K562 (cell line): ENCODE results near the gene ARL4D. TPM values are rescaled to one million over a fixed set of nuclear protein-coding genes. Genes with fewer than 3 reads are reported as not detected.

Experiments used
- BRCA1 ChIP-seq, 2 experiments: fragments of 450-650 bp in 1 of 2; sonication (generic) in 1 of 2; formaldehyde crosslinking in 1 of 2; IDR thresholded peaks; 2 replicates each; pipeline versions ENCODE4 v1.5.0 to v1.6.1; 2017 to 2020; ENCODE audit warnings: mild to moderate bottlenecking in 1 of 2, missing genetic modification reagents in 1 of 2
- CBX5 ChIP-seq: IDR thresholded peaks from 2 replicates; pipeline ENCODE4 v1.6.1; 2014; ENCODE audit warnings: low read depth, borderline replicate concordance
- GABPB1 ChIP-seq: sonication (generic); formaldehyde crosslinking; IDR thresholded peaks from 2 replicates; pipeline ENCODE4 v1.8.0; 2022; ENCODE audit warnings: mild to moderate bottlenecking, missing genetic modification reagents
- MLLT1 ChIP-seq, 2 experiments: fragments of 450-650 bp; IDR thresholded peaks; 2 replicates each; pipeline ENCODE4 v1.6.1; 2016
- PTBP1 ChIP-seq: fragments of 200-400 bp; formaldehyde crosslinking; IDR thresholded peaks from 2 replicates; pipeline ENCODE4 v1.6.1; 2017; ENCODE audit warnings: low read depth, low read length
- RBBP5 ChIP-seq: fragments of 200-600 bp; sonication (generic); IDR thresholded peaks from 2 replicates; pipeline ENCODE4 v1.6.1; 2012; ENCODE audit warnings: borderline replicate concordance, mild to moderate bottlenecking, low read length, control low read depth, inconsistent platforms; ENCODE audit not compliant: insufficient read depth, poor library complexity, severe bottlenecking
- RBFOX2 ChIP-seq: fragments of 200-400 bp; formaldehyde crosslinking; IDR thresholded peaks from 2 replicates; pipeline ENCODE4 v1.6.1; 2017; ENCODE audit warnings: low read depth, mild to moderate bottlenecking, low read length, moderate library complexity
- RBM34 ChIP-seq: fragments of 200-400 bp; formaldehyde crosslinking; IDR thresholded peaks from 2 replicates; pipeline ENCODE4 v1.6.1; 2018; ENCODE audit warnings: low read length, borderline replicate concordance; ENCODE audit not compliant: insufficient read depth
- SRSF3 ChIP-seq: fragments of 200-400 bp; formaldehyde crosslinking; IDR thresholded peaks from 2 replicates; pipeline ENCODE4 v1.6.1; 2016; ENCODE audit warnings: mild to moderate bottlenecking, low read length, moderate library complexity; ENCODE audit not compliant: insufficient read depth
- ZFP1 ChIP-seq: fragments of 450-650 bp; formaldehyde crosslinking; IDR thresholded peaks from 2 replicates; pipeline ENCODE4 v1.4.0; 2020; ENCODE audit warnings: mild to moderate bottlenecking, mixed read lengths
- ZNF121 ChIP-seq: sonication (generic); formaldehyde crosslinking; conservative IDR thresholded peaks from 2 replicates; pipeline ENCODE4 v1.8.0; 2022; ENCODE audit warnings: missing genetic modification reagents
- ZNF140 ChIP-seq: fragments of 250-450 bp; sonication (Bioruptor Pico); IDR thresholded peaks from 2 replicates; pipeline ENCODE4 v1.8.0; 2021; ENCODE audit warnings: moderate library complexity, mild to moderate bottlenecking, inconsistent platforms
- ZNF175 ChIP-seq: fragments of 200-800 bp; sonication (Bioruptor generic); IDR thresholded peaks from 2 replicates; pipeline ENCODE4 v1.6.1; 2016; ENCODE audit warnings: low read depth, mild to moderate bottlenecking, missing genetic modification characterization, missing compliant biosample characterization
- ZNF274 ChIP-seq: IDR thresholded peaks from 2 replicates; pipeline ENCODE4 v1.6.1; 2011; ENCODE audit warnings: low read depth, mild to moderate bottlenecking, low read length, moderate library complexity, borderline replicate concordance
- ZNF311 ChIP-seq: fragments of 250-450 bp; sonication (Bioruptor Pico); IDR thresholded peaks from 2 replicates; pipeline ENCODE4 v1.4.0; 2020; ENCODE audit warnings: mild to moderate bottlenecking, moderate library complexity
- ZNF584 ChIP-seq: fragments of 200-800 bp; sonication (Bioruptor generic); IDR thresholded peaks from 2 replicates; pipeline ENCODE4 v1.6.1; 2016; ENCODE audit warnings: low read depth, mild to moderate bottlenecking, missing genetic modification characterization, missing compliant biosample characterization
- ZNF639 ChIP-seq, 2 experiments: fragments of 200-800 bp in 1 of 2; sonication (Bioruptor generic) in 1 of 2; sonication (generic) in 1 of 2; formaldehyde crosslinking in 1 of 2; IDR thresholded peaks in 1 of 2; conservative IDR thresholded peaks in 1 of 2; 2 replicates each; pipeline versions ENCODE4 v1.5.0 to v1.6.1; 2016 to 2020; ENCODE audit warnings: missing compliant biosample characterization in 1 of 2, missing genetic modification characterization in 1 of 2, missing genetic modification reagents in 1 of 2
- polyA plus RNA-seq, 8 experiments: library from polyadenylated mRNA; depleted of rRNA in 4 of 8; stranded (reverse) in 5 of 8; unstranded in 3 of 8; fragments of >200 nt; fragmentation: Nextera tagmentation in 2 of 8; fragmentation: Illumina TruSeq in 1 of 8; extraction: Ambion mirVana in 2 of 8; extraction: Trizol in 1 of 8; gene quantifications; 2 replicates each; pipeline versions ENCODE4 v1.2.1 to v1.2.3, GENCODE V29; 2011 to 2014; ENCODE audit warnings: inconsistent platforms in 1 of 8, missing spikeins in 1 of 8
- total RNA-seq, 7 experiments: library from RNA; depleted of rRNA in 6 of 7; stranded (reverse); fragments of >200 nt in 6 of 7; fragmentation: Illumina TruSeq in 2 of 7; extraction: Trizol in 2 of 7; gene quantifications; 2 replicates each; pipeline versions ENCODE4 v1.2.1 to v1.2.3, GENCODE V29; 2011 to 2021; ENCODE audit warnings: low replicate concordance in 1 of 7
- TF ChIP-seq, protein P1 (sequence below): fragments of 250-450 bp; sonication (Bioruptor Pico); IDR thresholded peaks from 2 replicates; pipeline ENCODE4 v1.5.0; 2020; ENCODE audit warnings: mild to moderate bottlenecking
- TF ChIP-seq, protein P2 (sequence below): IDR thresholded peaks from 2 replicates; pipeline ENCODE4 v1.6.1; 2016; ENCODE audit warnings: missing genetic modification characterization, missing compliant biosample characterization

The ARL4D gene
- total and polyA plus RNA-seq, 9 of the 15 experiments (the other 6 are each of a cell fraction or from before 2014, with no cell fraction given), result 0.07 to 0.53 (median 0.28) TPM; not detected in 1

- TF ChIP-seq MLLT1 (IDR thresholded peaks at IDR 0.05) (no peak), ZFP1 (no peak), ZNF175 (CRISPR knock-in tag) (peak; percentile 82; the same call in 1 of the 2 replicates), ZNF311 (CRISPR knock-in tag) (no peak), PTBP1 (no peak), ZNF121 (no peak), CBX5 (no peak), RBM34 (no peak), SRSF3 (no peak), ZNF274 (no peak), RBBP5 (no peak), RBFOX2 (no peak), GABPB1 (CRISPR knock-in tag) (no peak), ZNF639 (CRISPR knock-in tag; conservative IDR thresholded peaks at IDR 0.05 in 1 of 2, IDR thresholded peaks at IDR 0.05 in 1 of 2) (peak in 1 of 2 experiments; percentile 68; a peak in 1 of 4 replicates), ZNF584 (CRISPR knock-in tag) (peak; percentile 54; the same call in 1 of the 2 replicates), BRCA1 (IDR thresholded peaks at IDR 0.05) (no peak), BRCA1 (CRISPR knock-in tag; IDR thresholded peaks at IDR 0.05) (no peak), ZNF140 (no peak)
- TF ChIP-seq, protein P1, sequence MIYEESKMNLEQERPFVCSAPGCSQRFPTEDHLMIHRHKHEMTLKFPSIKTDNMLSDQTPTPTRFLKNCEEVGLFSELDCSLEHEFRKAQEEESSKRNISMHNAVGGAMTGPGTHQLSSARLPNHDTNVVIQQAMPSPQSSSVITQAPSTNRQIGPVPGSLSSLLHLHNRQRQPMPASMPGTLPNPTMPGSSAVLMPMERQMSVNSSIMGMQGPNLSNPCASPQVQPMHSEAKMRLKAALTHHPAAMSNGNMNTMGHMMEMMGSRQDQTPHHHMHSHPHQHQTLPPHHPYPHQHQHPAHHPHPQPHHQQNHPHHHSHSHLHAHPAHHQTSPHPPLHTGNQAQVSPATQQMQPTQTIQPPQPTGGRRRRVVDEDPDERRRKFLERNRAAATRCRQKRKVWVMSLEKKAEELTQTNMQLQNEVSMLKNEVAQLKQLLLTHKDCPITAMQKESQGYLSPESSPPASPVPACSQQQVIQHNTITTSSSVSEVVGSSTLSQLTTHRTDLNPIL (CRISPR knock-in tag), result no peak
- TF ChIP-seq, protein P2, sequence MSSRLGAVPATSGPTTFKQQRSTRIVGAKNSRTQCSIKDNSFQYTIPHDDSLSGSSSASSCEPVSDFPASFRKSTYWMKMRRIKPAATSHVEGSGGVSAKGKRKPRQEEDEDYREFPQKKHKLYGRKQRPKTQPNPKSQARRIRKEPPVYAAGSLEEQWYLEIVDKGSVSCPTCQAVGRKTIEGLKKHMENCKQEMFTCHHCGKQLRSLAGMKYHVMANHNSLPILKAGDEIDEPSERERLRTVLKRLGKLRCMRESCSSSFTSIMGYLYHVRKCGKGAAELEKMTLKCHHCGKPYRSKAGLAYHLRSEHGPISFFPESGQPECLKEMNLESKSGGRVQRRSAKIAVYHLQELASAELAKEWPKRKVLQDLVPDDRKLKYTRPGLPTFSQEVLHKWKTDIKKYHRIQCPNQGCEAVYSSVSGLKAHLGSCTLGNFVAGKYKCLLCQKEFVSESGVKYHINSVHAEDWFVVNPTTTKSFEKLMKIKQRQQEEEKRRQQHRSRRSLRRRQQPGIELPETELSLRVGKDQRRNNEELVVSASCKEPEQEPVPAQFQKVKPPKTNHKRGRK (tag), result no peak
Observed at GRCh38 chr17:43403846-43404245, 5.1 kb downstream of the ARL4D start (continued).
